OCI-M2 (cell line): ENCODE measurements around the gene PARP12.

ENCODE experiments used
- DNase-seq: peaks from one replicate; lab custom pipeline; 2025; ENCODE audit not compliant: unreplicated experiment; lab: John Stamatoyannopoulos, UW

PARP12 gene

DNA sequence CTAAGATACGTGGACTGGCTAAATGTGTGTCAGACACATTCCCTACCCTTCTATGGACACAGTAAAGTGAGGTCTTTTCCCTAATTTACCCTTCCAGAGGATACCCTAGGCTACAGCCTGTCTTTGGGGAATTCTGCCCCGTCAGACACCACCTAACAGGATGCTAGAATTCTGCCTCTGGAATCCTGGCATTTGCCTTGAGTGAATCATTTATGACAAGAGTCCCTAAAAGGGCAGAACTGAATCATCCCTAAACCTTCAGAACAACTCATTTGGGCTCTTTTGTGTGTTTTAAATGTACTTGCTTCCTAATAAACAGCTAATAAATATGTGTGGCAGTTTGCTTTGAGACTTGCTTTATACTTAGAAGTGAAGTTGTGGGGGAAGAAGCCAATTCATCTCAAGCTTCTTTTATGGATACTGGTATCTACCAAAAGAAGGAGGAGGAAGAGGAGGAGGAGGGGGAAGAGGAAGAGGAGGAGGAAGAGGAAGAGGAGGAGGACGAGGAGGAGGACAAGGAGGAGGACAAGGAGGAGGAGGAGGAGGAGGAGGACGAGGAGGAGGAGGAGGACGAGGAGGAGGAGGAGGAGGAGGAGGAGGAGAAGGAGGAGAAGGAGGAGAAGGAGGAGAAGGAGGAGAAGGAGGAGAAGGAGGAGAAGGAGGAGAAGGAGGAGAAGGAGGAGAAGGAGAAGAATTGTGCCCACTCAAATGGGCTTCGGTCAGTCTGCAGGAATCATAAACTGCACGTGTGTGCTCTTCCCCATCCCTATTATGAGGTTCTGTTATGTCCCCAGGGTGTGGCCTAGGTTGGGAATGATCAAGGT is 27.1 kb downstream of the PARP12 start:
- no peak for DNase-seq

DNA sequence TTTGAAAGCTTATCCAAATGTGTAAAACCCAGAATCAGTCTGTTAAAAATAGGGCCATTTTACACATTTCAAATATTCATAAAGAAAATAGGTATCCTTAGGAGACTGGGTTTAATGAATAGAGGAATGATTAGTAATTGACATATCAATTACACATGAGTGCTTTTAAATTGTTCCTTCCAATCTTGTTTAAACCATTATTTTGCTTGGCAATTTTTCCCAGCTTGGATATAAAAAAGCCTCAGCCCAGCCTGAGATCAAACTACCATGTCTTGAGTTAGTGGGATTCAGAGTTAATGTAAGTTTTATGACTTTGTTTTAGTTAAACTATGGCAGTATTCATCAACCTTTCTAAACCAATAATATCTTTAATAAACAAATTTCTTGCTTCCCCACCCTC is 28.3 kb downstream of the PARP12 start:
- DNase-seq = no peak

DNA sequence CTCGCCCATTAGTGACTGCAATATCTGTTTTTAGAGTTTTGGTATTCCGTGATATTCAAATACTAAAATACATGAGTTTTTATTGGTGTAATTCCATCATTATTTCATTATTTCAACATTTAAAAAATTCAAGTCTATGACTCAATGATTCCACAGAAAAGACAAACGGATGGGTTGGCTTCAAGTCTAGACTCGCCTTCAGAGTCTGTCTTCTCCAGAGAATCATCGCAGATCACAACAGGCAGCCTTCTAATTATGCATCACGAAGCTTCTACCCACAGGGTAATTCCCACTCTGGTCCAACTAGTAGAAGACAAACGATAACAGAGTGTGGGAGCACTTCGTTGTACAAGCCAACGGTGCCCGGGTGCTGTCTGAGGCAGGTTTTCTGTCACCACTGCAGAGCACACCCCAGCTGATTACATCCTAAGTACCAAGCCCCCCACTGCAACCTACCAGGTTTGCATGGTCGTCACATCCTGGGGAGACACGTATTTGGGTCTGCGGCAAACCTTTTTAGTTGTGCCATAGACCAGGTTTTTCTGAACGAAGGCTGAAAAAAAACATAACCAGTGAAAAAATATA is 28.9 kb downstream of the PARP12 start:
- DNase-seq = no peak

DNA sequence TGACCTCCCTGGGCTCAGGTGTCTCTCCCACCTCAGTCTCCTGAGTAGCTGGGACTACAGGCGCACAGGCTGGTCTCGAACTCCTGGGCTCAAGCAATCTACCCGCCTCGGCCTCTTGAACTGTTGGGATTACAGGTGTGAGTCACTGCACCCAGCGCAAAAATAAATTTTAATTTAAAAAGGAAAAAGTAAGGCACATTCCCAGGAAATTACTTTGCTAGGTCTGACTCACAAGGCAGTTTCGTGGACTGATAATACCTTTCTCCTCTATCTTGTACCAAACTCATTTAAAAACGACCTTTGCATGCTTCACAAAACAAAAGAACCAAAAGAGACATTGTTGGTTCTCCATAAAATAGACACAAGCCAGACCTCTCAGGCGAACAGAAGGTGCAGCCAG is 29.7 kb downstream of the PARP12 start:
- no peak for DNase-seq

DNA sequence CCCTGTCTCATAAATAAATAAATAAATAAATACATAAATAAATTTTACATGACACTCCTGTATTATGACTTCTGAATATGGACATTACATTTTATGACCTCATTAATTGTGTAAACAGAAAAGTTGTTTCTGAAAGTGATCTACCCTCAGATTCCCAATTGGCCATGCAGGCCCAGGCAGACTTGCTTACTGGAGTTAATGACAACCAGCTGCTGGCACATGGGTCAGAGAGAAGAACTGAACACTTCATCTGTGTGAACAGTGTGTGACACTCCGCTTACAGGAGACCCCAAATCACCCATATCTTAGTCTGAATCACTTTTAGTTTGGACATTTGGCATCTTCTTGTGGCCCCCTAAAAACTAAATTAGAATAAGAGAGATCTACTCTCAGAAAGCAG is 31.4 kb downstream of the PARP12 start:
- no peak for DNase-seq

DNA sequence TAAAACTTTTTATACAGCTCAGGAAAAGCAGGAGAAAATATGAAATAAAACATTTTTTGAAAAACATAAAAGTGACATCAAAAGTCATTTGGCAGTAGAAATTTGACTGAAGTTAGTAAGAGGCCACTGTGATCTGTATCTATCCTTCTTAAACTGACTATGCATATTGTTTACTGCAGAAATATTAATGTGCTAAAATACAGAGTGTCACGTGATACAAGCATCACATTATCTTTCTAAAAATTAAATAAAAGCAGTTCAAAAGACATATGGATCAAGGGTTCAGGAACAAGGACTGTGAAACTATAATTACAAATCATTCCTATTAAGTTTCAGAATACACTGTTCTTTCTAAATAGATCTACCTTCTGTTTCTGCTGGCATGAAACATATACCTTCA is 33.7 kb downstream of the PARP12 start:
- no peak for DNase-seq

DNA sequence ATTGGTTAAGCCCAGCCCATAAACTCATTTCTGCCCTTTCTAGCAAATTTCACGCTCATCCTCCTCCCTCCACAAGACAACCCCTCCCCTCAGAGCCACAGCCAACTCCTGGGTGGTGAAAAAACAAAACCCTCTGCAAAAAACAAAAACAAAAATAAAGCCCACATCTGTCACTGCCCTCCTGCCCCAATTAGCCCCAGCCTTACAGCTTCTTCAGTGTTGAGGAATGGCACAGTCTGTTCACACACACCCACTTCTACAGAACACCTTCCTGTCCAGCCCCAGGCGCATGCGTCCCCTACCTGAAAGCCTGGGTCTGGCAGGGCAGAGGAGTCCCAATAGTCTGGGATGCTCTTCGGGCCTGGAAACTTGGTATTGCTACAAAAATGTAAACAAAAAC is 34.4 kb downstream of the PARP12 start:
- DNase-seq = no peak

DNA sequence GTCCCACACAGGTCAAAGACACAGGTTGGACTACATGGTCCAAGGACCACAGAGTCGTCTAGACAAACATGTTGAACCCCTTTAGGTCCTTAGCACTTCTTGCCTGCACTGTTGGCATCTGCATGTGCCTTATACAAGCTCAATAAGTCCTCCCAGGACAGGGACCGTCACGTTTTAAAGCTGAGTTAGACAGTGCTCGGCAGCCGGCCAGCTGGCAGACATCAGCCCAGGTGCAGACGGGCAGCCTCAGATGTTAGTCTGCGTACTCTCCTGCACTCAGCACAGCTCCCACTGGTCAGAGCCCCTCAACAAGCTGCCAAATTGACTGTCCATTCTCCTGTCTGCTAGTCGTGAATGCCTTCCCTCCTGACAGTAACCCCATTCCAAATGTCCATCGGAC is 34.9 kb downstream of the PARP12 start:
- DNase-seq = no peak

DNA sequence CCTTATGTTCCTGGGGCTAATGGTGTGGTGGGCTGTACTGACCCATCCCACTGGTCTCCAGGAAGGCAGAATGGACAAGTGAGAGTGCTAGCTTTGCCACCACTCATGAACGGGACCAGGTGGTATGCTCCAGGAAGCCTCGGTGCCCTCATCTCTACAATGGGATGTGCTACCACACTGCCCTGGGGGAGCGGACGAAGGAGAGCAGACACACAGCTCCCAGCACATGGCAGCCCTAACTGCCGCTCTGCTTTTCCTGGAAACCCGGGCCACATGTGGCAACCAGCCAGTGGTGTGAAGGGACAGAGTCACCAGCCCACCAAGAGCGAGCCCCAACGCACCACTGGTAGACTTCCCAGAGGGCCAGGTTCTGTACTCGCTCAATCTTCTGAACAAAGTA is 35.8 kb downstream of the PARP12 start:
- DNase-seq = no peak

DNA sequence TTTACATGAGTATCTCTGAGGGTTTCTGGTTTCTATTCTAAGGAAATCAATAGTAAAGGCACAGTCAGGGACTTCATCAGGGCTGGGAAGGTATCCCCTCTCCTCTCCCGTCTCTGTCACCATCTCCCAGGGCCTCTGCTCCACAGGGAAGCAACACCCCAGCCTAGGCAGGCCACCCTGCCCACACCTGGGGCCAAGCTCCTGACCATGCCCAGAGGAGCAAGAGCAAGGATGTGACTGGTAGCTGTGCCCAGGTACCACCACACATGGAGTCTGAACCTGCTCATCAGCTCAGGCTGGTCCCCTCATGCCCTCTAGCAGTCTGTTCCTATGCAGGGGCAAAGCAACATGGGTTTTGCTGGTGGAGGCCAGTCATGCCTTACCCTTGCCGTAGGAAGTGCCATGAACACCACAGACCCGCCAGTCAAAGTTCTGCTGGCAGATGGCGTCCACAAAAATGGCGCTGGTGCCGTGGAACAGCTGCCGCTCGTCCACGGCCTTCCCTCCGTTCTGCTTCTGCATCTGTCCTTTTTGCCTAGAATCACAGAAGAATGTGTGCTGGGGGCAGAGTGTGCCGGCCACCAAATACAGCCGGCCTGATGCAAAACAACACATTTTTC is 36.8 kb downstream of the PARP12 start:
- no peak for DNase-seq

DNA sequence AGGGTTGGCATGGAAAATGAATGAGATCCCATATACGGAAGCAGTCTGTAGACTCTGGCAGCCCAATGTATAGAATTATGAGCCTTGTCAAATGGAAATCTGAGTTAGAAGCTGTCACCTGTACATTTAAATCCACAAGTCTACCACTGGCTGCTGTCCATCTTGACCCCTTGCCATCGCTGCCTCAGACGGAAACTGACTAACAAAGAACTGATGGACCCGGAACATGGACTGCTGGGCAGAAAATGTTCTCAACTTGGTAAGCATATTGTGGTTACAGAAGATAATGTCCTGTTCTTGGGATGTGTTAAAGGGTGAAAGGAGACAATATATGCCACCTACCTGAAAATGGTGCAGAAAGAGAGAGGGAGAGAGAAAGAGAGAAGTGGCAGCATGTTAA is 37.5 kb downstream of the PARP12 start:
- no peak for DNase-seq

DNA sequence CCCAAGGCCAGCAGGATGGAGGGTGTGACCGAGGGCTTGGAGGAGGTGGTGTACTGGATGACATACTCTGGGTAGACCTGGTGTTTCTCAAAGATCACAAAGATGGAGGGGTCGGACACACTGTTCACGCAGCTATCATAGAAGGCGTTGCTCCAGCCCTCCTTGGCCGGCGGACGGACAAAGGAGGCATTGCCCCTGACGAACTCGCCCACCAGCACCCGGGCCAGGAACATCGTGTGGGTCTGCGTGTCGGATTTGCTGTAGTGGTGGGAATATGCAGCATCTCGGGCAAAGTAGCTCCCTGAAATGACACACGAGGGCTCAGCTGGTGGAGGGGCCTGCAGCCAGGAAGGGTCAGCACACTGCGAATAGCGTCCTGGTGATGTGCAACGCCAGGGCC is 38.2 kb downstream of the PARP12 start:
- DNase-seq = no peak

DNA sequence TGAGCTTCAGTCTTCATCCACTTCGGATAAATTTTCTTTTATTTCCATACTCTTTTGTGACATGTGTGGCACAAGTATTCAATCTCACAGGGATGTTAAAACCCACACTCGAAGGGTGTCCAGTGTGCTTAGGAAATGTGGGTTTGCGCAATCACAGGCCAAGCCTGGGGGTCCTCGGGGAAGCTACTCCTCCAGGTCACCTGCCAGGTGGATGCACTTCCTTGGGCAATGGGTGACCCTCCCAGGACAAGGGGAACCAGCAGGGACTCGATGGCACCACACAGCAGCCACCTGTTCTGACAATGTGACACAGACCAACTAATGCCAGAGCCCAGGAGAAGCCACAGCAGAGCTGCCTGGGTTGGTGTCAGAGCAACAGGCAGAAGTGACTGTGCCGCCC is 39.0 kb downstream of the PARP12 start:
- no peak for DNase-seq

DNA sequence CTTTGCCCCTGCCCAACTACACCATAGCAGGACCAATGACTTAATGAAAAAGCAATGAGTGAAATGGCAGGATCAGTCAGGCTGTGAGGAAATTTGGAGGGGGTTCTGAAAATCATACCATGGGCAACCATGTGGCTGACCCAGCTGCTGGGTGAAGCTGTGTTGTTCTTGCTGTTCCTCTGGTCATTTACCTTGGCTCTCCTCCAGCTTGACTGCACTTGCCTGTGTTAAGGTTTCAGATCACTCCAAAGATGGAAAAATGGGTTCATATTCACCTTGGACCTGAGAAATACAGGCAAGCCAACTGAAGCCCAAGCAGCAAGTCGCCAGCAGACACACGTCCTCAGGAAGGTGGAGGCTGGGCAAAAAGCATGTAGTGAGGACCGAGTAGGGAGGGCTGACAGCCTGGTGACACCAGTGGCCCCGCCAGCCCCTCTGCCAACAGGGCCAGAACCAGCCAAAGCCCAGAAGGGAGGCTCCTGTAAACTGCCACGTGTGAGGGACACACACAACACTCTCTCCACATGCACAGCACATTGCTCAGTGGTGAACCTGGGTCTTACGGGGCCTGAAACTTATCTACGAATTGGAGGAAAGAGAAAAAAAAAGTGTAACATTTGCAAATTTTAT is 40.1 kb downstream of the PARP12 start:
- no peak for DNase-seq

DNA sequence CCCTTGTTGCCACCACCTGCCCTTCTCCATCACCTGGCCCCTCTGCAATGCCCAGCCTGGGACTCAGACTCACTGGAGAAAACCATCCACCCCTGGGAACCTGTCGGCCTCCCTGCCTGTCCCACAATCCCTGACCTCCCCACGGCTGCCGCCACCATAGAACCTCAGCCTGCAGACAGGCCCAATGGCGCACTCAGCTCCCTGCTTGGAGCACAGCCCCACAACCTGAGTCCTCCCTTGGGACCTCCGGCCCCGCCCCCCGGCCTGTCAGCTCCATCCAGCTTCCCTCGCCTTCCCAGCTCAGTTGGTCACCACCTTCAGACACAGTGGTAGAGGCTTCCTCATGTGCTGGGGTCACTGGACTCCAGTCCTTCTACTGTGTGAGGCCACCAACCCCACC is 41.1 kb downstream of the PARP12 start:
- no peak for DNase-seq

DNA sequence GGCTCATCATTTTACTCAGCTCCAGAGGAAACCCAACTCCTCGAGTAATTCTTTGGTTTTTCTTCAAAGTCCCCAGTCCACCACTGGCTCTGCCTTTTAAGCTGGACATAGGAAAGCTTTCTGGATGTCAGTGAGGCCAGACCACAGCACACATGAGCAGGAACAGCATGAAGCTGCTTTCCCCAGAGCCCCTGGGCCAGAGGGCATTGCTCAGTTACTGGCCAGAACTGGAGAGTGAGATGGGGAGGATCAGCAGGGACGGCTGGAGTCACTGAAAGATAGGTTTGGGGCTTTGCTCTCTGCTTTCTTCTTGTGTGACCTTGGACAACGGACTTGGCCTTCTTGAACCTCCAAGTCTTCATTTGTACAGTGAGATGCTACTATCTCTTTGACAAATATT is 43.1 kb downstream of the PARP12 start:
- no peak for DNase-seq

DNA sequence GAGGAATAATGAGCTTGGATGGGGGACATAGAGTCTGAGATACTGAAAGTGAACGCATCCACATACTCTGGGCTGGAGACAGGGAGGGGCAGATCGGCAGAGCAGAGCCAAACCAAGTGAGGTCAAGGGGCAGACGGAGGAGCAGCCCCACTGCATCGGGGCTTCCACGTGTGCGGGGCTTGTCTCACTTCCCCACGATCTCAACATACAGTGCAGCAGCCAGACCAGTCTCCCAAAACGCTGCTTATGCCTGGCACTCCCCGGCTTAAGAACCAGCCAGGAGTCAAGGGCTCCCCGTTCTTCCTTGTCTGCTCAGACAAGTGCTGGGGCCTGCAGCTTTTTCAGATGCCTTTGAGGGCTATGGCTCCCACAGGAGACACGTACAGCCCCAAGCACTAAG is 43.6 kb downstream of the PARP12 start:
- no peak for DNase-seq

DNA sequence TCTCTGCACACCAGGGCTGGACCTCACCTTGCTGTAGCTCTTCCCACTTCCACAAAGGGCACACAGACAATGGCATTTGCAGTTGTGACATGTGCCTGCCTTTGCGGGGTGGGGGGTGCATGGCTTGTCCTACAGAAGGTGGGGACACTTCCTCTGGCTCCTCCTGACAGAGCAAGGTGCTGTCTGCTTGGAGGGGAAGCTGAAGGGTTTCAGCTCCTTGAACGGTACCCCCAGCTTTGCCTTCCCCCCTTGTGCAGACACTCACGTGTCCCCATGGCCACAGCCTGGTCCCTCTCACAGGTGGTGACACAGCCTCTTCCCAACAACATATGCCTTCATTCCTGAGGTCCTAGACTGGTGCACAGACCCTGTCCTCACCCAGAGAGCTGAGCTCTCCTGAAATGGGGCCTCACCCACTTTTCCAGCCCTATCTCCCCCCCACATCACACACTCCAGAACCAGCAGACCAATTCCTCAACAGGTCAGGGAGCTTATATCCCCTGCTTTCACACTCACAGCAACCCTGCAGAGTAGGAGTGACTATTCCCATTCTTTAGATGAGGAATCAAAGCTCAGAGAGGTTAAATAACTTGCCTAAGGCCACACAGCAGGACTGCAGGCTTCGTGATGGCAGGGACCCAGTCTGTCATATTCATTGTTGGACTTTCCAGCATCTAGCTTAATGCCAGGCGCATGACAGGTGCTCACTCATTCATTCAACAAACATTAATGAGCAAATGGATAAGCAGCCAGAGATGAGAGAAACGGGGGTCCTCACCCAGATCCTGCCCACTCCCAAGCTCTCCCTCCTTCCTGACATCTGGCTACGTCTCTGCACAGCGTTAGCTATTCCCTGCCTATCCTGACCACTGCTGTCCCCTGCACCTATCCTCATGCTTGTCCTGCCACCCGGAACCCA is 44.4 kb downstream of the PARP12 start:
- no peak for DNase-seq

DNA sequence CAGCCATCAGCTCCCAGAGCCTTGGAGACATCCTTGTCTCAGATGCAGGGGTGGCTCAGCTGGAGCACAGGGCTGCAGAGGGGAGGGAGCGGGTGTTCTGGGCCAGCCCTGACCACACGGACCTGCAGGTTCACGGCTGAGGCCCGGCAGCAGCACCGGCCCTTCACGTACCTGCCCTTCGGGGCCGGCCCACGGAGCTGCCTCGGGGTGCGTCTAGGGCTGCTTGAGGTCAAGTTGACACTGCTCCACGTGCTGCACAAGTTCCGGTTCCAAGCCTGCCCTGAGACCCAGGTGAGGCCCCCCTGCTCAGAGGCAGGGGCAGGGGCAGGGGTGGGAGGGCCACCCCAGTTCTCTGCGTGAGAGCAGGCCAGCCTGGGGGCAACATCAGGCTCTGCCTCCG is 45.2 kb downstream of the PARP12 start:
- DNase-seq = no peak

DNA sequence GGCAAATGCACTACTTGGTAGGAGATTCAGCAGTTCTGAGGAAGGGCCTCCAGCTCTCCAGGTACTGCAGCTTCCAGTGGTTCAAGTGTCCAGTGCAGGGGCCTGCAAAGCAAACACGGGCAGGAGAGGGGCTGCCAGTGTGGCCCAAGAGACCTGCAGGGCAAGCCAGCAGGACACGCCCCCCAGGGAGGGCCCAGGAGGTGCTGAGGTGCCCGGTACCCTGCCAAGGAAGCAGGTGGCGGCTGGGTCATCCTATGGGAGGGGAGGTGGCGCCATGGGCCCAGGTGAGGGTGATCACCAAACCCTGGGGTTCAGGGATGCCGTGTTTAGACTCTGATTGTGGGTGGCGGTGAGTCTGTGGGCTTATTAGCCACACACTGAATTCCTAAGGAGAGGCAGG is 45.7 kb downstream of the PARP12 start:
- no peak for DNase-seq

DNA sequence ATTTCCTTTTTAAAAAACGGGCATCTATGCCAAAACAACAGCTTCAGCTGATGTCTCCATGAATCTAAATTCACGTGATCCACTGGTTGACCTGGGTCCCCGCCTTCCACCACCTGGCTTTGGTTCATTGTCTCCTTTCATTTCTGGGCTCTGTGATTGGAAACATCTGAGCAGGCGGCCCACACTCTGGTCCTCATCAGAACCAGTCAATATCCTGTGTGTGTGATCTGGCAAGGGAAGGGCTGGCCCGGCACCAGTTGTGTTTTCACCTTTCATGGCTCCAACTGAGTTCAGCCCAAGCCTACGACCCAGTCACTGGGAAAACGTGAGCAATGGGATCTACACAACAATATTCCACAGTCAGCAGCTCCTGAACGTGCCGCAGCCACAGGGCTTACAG is 46.2 kb downstream of the PARP12 start:
- no peak for DNase-seq
